Measurements from ENCODE around the gene HNRNPLL.

GRCh38 chr2:38617301-38617700 is 14.6 kb upstream of the HNRNPLL start:
- TF ChIP-seq REST (IDR thresholded peaks at IDR 0.05; ENCODE audit: low read depth, low read length) = no peak
- no peak for TF ChIP-seq USF1 (IDR thresholded peaks at IDR 0.05; ENCODE audit: borderline replicate concordance, low read depth)
- TF ChIP-seq EZH2phosphoT487 (IDR thresholded peaks at IDR 0.05; ENCODE audit: borderline replicate concordance, low read depth) = no peak
- TF ChIP-seq MAX (IDR thresholded peaks at IDR 0.05; ENCODE audit: low read depth) = no peak
- TF ChIP-seq, protein P1, sequence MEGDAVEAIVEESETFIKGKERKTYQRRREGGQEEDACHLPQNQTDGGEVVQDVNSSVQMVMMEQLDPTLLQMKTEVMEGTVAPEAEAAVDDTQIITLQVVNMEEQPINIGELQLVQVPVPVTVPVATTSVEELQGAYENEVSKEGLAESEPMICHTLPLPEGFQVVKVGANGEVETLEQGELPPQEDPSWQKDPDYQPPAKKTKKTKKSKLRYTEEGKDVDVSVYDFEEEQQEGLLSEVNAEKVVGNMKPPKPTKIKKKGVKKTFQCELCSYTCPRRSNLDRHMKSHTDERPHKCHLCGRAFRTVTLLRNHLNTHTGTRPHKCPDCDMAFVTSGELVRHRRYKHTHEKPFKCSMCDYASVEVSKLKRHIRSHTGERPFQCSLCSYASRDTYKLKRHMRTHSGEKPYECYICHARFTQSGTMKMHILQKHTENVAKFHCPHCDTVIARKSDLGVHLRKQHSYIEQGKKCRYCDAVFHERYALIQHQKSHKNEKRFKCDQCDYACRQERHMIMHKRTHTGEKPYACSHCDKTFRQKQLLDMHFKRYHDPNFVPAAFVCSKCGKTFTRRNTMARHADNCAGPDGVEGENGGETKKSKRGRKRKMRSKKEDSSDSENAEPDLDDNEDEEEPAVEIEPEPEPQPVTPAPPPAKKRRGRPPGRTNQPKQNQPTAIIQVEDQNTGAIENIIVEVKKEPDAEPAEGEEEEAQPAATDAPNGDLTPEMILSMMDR (IDR thresholded peaks at IDR 0.05) = no peak
- TF ChIP-seq ZBTB33 (IDR thresholded peaks at IDR 0.05; ENCODE audit: borderline replicate concordance, low read depth) = no peak
- no peak for TF ChIP-seq RAD21 (IDR thresholded peaks at IDR 0.05; ENCODE audit: low read length)

Data from SK-N-SH (cell line).